Inflammatory macrophage (primary cell): Measurements from ENCODE around the gene SUSD3.
A peak's percentile ranks its signal among the peaks of the same experiment; 100 is the strongest.

Source experiments
- DNase-seq, 2 donors: peaks; one replicate each; pipeline ENCODE4 v3.0.0-alpha.2; 2020 to 2022

Gene SUSD3

DNA sequence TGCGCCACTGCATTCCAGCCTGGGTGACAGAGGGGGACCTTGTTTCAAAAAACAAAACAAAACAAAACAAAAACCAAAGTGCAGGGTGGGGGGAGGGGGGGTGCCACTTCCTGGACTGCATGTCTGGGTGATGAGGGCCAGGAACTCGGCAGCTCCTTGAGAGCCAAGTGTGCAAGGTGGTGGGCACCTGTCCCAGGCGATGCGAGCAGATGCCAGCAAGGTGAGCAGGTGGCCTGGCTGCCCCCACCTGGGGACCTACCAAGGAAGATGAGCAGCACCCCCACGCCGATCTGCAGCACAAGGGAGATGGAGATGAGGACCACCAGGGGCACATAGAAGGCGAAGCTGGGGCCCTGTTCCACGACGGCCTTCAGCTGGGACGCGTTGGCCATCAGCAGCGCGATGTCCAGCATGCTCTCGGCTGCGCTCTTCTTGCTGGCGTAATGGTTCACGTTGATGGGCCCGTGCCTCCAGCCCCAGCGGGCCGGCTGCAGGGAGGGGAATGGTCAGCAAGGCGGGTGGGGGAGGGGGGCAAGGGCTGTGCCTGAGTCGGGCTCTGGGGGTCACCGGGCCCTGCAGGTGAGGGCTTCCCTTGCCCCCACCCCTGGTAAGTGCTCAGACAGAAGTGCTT is 67.8 kb downstream of the SUSD3 start:
- DNase-seq = no peak

DNA sequence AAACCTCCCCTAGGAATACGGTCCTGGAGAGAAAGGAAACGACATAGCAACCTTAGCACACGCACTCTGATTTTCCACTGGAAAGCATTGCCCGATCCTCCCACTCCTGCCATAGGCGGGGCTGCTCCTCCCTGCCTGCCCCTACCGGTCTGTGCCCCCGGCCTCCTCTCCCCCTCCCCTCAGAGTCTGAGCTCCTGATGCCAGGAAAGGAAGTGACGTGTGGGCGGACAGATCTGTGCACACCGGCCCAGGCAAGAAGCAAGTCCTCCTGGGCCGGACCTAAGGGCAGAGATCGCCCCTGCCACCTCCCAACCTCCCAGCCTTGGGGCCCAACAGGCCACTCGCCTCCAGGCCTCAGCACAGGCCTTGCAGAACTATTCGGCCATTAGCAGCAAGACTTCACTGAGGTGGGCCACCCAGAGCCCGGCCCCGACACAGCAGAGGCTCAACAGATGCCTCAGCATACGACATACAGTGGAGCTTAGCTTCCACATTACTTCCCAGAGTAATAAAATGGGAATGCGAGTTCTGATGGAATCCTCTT is 68.4 kb downstream of the SUSD3 start:
- DNase-seq = no peak

DNA sequence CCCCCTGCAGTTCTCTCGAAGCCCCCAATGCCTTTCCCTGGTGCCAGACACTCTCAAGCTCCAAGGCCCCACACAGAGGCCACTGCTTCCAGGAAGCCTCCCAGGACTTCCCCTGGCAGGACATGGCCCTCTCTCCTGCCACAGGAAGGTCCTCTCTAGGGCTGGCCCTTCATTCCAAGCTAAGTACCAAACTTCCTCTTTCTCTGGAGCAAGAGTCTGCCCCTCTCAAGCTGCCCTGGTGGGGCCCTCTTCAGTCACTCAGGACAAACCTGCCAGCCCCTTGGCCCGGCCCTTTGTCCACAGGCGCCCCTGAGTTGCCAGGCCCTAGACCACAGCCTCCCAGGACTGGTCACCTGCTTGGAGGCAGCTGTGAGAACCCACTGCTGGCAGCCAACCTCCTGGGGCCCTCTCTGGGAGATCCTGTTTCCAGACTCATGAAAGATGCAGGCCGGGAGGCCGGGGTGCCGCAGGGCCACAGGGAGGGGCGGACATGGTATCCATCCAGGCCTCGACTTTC is 69.0 kb downstream of the SUSD3 start:
- DNase-seq = peak; percentile 48 to 57

DNA sequence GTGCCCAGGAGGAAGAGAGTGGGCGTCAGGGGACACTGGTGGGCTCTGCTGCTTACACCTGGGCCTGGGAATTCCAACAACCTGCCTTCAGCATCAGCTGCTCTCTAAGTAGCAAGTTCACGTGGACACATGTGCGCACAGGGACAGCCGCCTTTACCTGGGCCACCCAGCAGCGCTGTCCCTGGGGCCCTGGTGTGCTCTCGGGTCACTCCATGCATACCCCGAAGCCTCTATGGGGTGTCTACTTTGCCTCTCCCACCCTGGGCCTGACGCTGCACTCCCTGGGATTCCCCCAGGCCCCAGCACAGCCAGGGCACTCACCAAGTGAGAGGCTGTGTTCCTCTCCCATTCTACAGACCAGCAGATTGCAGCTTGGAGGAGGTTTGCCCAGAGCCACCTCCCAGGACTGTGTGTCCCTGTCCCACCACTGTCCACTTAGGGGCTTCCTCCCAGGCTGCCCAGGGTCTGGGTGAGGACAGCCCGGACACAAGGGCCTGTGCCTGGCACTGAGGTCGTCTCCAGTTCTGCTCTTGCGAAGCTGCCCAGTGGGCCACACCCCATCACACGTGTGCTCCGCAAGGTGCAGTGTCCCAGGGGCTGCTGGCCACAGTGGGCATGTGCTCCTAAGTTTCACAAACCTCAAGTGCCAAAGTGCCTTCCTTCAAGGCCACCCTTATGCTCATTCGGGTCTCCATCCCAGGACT is 69.7 kb downstream of the SUSD3 start:
- DNase-seq = no peak

DNA sequence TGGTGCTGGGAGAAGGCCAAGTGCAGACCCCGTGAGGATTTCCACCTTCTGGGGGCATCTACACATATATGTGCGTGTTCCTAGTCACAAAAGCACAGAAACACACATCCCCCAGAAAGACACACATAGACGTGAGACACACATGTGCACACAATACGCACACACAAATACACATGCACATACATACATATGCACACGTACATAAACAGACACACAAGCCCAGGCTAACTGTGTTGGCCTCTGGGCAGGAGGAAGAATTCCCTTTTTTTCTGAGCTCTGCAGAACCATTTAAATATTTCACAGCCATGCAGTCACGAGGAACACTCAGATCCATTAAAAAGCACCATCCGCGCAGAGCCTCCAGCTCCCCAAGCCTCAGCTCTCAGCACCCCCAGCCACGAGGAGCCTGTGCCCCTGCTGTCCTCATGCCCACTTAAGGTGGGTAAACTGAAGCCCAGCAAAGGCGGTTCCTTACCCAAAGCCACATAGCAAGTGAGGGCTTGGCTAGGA is 70.3 kb downstream of the SUSD3 start:
- no peak for DNase-seq

DNA sequence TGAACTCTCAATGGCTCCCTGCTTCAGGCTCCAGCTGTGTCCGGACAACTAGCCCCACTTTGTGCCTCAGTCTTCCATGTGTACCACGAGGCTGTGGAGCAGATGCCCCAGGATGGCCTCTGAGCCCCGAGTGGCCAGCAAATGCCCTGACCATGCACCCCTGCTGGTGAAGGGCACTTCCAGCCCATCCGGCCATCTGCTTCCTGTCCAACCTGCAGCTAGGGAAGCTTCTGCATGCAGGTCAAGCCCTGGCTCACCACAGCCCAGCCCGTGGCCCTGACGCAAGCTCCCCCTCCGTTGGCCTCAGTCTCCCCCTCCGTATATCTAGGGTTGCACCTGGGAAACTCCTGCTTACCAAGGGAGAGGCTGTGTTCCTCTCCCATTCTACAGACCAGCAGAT is 70.8 kb downstream of the SUSD3 start:
- no peak for DNase-seq

DNA sequence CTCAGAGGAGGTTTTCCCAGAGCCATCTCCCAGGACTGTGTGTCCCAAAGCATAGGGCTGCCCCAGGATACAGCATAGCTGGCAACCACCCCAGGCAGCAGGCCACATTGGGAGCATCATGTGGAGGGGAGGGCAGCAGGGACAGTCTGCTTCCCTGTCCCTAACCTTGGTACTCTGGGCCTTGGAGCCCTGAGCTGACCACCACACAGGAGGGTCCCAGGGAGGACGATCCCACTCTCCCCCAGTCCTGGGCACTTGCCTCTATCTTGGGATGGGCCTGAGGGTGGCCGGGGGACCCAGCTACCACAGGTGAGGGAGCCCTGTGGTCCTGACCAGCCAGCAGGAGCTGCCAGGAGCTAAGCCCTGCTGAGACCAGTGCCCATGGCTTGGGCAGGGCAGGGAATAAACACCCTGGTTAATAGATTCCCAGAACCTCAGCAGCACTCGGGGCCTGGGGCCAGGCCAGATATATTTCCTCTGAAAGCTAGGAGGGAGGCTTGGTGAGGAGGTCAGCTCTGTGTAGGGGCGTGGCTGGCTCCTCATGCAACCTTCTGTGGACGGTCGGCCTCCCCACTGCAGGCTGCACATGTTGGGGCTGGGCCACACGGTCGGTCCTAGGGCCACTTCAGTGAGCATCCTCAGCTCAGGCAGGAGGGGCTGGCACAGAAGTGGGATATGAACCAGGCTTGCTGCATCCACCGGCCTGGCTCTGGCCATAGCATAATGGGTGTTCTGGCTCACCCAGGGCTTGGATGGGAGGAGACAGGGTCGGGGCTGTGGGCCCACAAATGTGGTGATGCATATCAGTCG is 71.4 kb downstream of the SUSD3 start:
- DNase-seq = no peak

DNA sequence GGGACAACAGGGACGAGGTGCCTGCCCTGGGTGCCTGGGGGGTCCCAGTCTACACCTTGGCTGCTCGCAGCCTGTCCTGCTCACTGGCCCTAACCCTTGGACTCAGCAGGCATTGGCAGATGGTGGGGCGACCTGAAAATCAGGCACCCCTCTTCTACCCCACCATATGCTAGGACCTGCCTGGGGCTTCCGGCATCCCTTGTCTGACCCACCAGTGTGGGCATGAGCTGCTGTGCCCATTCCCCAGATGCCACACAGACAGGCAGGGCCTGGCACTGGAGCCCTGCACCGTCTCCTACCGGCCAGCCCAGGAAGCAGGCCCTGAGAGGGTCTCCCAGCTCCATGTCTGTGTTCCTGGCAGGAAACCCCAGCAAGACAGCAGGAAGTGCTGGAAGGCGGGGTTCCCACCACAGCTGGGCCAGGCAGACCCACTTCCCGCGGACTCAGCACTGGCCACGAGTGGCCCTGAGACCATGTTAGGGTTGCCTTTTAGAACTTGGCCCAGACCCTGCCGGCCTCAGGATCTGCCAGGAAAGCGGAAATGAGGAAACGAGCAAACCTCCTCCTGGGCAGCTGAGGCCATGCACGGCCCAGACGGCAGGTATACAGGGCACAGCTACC is 72.5 kb downstream of the SUSD3 start:
- peak in 1 of 2 donors; percentile 5 for DNase-seq

DNA sequence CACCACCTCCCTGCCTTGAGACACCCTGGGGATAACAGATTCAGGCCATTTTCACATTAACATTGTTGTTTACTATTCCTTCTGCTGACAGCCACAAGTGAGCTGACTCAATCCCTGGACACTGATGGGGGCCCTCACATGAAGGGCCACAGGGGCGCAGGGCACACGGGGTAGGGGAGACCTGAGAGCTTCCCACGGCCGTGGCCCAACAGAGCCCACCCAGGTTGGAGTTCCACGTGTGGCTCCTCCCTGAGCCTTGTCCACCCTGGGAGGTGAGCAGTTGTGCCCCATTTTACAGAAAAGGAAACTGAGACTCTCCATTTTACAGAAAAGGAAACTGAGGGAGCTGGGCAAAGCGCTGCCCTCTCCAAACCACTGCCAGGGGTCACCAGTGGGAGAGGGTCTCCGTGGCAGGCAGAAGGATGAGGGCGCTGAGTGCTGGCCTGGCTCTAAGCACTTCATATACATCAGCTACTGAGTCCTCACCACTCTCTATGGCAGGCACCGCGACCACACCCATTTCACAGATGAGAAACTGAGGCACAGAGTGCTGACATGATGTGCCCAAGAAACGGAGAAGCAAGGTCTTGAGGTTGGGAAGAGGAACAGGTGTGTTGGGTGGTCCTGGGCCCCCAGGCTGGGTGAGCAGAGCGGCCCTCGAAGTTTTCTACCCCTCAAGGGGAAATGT is 73.2 kb downstream of the SUSD3 start:
- no peak for DNase-seq

DNA sequence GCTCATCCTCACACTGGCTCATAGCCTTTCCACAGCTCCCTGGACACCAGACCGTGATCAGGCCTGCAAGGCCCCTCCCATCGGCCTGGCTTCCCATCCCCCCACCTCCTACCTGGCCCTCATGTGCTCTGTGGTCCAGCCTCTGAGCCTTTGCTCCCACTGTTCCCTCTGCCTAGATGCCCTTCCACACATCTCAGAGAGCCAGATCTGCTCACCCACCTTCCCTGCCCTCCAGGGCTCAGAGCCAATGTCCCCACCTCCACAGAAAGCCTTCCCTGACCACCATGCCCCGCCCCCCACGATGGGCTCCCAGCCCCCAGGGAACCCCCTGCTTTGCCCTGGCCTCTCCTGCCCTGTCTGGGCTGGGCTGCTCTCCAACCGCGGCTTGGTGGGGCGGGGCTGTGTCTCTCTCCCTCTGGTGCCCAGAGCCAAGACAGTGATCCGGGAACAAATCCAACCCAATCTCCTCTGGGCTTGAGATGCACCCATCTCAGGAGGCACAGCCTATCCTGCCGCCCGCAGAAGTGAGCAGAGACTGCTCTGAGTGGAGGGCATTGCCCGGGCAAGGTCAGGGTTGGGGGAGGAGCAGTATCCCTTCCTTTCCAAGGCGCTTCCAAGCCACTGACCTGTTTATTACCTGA is 73.9 kb downstream of the SUSD3 start:
- DNase-seq = no peak

DNA sequence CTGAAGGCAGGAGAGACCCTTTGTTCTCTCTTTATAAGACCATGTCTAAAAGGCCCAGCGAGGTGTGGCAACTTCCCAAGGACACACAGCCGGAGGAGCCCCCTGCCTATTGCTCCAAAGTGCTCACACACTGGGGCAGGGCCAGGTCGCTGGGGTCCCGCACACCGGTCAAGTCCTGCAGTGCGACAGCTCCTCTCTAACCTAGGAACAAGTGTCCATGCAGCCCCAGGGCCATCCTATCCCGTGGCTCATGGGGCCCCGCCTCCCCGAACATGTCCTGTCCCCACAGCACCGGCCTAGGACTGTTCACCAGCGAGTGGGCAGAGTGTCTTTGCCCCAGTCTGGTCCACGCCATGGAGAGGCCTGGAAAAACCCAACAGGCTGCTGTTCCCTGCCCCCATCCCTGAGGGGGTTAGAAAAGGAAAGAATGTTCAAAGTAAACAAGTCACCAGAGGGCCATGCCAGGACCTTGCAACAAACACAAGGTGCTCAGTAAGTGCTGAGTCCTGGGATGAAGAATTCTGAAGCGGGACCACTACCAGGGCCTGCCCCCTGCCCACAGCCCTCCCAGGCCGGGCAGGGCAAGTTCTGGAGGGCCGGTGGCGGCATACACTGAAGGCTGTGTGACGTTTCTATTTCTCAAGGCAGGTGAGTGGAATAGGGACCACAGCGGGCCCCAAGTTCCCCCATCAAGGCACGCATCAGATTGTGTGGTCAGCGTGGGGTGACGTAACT is 74.6 kb downstream of the SUSD3 start:
- peak in 1 of 2 donors; percentile 53 for DNase-seq

DNA sequence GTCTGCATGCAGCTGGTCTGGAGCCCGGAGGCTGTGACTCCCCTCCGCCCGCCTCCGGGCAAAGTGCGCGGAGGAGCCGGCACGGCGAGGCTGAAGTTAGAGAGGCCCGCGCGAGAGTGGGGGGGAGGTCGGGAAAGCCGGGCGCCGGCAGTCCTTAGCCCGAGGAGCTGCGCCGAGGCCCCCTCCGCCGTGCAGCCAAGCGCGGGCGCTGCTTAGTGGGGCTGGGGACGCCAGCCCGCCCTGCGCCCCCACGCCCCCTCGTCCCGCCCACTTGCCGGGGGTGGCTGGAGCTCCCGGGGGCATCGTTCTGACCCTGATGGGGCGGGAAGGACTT is 75.1 kb downstream of the SUSD3 start:
- peak; percentile 60 to 87 for DNase-seq

DNA sequence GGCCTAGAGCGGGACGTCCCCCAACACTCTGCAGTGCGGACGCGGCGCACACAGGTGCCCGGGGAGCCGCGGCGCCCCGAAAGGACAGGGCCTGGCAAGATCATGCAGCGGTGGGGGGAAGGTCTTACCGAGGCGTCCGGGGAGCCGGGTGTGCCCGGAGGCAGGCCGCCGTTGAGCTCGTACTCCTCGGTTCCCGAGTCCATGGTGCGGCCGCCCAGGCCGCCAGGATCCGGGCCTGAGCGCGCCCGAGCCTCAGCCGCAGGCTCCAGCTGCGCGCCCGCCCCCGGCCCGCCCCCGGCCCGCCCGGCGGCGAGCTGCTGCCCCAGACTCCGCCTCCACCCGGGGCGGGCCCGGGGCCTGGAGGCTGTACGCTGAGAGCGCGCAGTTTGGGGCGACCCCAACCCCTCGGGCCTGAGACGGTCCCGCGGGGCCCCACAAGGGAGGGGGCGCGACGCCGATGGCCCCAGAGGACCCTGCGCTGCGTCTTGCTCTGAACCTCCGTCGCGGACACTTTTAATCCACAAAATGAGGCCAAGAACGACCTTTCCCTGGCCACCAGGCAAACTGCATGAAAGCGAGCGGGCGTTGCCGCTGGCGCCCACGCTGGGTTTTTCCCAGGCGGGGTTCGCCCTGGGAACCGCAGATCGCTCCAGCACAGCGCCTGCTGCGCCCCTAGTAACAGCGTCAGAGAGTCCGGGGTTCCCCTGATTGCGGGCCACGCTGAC is 75.7 kb downstream of the SUSD3 start, which contains the start of gene NINJ1:
NINJ1 (minus strand) TSS at position 237 of the 725 bp plus-strand sequence; CDS start at position 203, 34 bp downstream.
- DNase-seq = peak; percentile 84 to 96
